ENCODE measurements around the gene ARID4B.
A peak's percentile ranks its signal among the peaks of the same experiment; 100 is the strongest.
"Not testable (repeated sequence)": the region's sequence is repeated elsewhere in the genome, so short reads cannot be mapped to it uniquely, and the experiment has no call there.

The ARID4B gene, protein sequence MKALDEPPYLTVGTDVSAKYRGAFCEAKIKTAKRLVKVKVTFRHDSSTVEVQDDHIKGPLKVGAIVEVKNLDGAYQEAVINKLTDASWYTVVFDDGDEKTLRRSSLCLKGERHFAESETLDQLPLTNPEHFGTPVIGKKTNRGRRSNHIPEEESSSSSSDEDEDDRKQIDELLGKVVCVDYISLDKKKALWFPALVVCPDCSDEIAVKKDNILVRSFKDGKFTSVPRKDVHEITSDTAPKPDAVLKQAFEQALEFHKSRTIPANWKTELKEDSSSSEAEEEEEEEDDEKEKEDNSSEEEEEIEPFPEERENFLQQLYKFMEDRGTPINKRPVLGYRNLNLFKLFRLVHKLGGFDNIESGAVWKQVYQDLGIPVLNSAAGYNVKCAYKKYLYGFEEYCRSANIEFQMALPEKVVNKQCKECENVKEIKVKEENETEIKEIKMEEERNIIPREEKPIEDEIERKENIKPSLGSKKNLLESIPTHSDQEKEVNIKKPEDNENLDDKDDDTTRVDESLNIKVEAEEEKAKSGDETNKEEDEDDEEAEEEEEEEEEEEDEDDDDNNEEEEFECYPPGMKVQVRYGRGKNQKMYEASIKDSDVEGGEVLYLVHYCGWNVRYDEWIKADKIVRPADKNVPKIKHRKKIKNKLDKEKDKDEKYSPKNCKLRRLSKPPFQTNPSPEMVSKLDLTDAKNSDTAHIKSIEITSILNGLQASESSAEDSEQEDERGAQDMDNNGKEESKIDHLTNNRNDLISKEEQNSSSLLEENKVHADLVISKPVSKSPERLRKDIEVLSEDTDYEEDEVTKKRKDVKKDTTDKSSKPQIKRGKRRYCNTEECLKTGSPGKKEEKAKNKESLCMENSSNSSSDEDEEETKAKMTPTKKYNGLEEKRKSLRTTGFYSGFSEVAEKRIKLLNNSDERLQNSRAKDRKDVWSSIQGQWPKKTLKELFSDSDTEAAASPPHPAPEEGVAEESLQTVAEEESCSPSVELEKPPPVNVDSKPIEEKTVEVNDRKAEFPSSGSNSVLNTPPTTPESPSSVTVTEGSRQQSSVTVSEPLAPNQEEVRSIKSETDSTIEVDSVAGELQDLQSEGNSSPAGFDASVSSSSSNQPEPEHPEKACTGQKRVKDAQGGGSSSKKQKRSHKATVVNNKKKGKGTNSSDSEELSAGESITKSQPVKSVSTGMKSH (N-terminal part only)

GRCh38 chr1:235327559-235328270 is at the start of gene ARID4B:
Gene ARID4B, minus strand, starts transcription at chr1:235328179. Its CDS starts 1,260 bp downstream, at chr1:235326919.
- no peak for DNase-seq

DNA sequence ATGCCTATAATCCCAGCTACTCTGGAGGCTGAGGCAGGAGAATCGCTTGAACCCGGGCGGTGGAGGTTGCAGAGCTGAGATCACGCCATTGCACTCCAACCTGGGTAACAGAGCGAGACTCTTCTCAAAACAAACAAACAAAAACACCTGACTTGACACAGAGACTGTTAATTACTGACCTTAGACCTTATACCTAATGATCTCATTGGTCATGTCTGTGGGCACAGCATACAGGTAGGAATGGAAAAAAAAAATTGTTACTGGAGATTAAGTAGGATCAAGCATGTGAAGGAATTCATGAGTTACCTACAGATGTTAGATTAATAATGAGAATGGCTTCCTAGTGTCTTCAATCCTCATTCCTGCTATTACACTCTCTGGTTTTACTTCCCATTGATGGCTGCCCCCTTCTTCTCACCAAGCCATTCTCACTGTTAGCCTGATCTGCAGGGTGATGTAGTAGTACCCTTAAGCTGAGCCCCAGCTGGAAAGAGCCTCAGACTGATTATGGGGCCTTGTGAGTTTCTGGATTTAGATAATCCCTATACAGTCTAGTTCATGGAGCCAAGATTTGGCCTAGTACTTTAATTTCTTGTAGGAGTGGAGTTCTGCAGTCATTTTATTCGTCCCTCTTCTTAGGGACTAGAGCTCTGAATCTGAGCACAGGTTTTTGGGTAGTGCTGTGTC is 48.1 kb upstream of the ARID4B start:
- DNase-seq = no peak

DNA sequence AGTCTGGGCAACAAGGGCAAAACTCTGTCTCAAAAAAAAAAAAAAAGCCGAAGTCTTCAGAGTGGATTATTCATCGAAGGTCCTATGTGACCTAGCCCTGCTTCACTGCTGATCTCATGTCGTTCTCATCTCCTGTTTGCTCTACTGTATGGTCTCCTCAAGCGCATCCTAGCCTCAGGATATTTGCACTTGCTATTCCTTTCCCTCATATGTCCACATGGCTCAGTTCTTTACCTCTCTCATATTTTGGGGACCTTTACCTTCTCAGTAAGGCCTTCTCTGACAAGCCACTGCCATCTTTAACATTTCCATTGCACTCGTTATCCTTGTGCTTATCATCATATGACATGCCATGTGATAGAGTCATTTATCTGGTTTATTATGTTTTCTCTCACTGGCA is 41.8 kb upstream of the ARID4B start:
- no peak for DNase-seq

DNA sequence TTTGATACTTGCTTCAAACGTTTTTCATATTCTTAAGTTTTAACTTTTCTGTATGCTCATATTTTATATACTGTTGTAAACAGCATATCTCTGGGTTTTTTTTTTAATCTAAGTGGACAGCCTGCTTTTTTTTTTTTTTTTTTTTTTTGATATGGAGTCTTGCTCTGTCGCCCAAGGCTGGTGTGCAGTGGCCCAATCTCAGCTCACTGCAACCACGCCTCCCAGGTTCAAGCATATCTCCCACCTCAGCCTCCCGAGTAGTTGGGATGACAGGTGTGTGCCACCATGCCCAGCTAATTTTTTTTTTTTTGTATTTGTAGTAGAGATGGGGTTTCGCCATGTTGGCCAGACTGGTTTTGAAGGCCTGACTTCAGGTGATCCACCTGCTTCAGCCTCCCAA is 40.4 kb upstream of the ARID4B start:
- no peak for DNase-seq

- DNase-seq = peak; percentile 95
Measured at GRCh38 chr1:235367000-235367908, 39.3 kb upstream of the ARID4B start, which contains the start of gene TBCE. Gene TBCE, plus strand, starts transcription at chr1:235367427. Its CDS starts 12,623 bp downstream, at chr1:235380050.

- DNase-seq = peak; percentile 15
Measured at GRCh38 chr1:235366286-235366685, 38.3 kb upstream of the ARID4B start.

- DNase-seq = not testable (repeated sequence)
Measured at GRCh38 chr1:235364189-235364588, 36.2 kb upstream of the ARID4B start.

DNA sequence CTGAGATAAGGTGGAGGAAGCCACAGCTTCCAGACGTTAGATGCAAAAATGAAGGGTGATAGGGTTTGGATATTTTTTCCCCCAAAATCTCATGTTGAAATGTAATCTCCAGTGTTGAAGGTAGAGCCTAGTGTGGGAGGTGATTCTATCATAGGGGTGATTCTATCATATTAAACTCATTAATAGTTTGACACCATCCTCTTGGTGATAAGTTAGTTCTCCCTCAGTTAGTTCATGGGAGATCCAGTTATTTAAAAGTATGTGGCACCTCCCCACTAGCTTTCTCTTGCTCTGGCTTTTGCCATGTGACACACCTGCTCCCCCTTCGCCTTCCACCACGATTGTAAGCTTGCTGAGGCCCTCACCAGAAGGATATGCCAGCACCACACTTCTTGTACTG is 30.9 kb upstream of the ARID4B start:
- no peak for DNase-seq

GRCh38 chr1:235357485-235358373 is 29.8 kb upstream of the ARID4B start:
- DNase-seq = no peak

- no peak for DNase-seq
Measured at GRCh38 chr1:235351898-235352297, 23.9 kb upstream of the ARID4B start.

- DNase-seq = no peak
Measured at GRCh38 chr1:235351441-235351840, 23.5 kb upstream of the ARID4B start.

- DNase-seq = no peak
Measured at GRCh38 chr1:235343726-235344125, 15.7 kb upstream of the ARID4B start.

- no peak for DNase-seq
Measured at GRCh38 chr1:235342471-235342870, 14.5 kb upstream of the ARID4B start.

DNA sequence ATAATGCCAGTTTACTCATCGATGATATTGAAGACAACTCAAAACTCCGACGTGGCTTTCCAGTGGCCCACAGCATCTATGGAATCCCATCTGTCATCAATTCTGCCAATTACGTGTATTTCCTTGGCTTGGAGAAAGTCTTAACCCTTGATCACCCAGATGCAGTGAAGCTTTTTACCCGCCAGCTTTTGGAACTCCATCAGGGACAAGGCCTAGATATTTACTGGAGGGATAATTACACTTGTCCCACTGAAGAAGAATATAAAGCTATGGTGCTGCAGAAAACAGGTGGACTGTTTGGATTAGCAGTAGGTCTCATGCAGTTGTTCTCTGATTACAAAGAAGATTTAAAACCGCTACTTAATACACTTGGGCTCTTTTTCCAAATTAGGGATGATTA is 14.1 kb upstream of the ARID4B start:
- no peak for DNase-seq

- no peak for DNase-seq
Measured at GRCh38 chr1:235341334-235341733, 13.4 kb upstream of the ARID4B start.

- no peak for DNase-seq
Measured at GRCh38 chr1:235339746-235340145, 11.8 kb upstream of the ARID4B start.

GRCh38 chr1:235336903-235337302 is 8.9 kb upstream of the ARID4B start:
- DNase-seq = peak; percentile 44

- DNase-seq = no peak
Measured at GRCh38 chr1:235331401-235331800, 3.4 kb upstream of the ARID4B start.

DNA sequence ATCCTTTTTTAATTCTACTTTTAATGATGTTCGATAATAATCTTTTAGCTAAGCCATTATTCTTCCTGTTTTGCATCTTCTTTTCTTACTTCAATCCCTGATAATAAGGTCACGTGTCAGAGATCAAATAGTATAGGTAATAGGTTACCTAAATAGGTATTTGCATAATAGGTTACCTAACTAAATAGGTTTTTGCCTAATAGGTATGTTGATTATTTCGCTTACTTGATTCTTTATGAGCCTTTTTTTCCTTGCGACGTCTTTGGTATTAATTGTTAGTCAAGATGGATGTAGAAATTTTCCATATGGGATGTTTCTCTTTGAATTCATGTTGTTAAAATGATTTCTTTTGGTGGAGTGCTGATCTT is 2.9 kb upstream of the ARID4B start:
- no peak for DNase-seq

Measured in activated CD4-positive, alpha-beta T cell treated with anti-CD3 and anti-CD28 coated beads, Interleukin-2, Interleukin-6, amounts not matched to agents 100 ng/mL and 50 ng/mL, durations not matched to agents 16 hours and 8 hours (primary cell).